ENCODE data around the gene GRIN2C.

Gene GRIN2C

GRCh38 chr17:74840989-74841666, 18.6 kb downstream of the GRIN2C start:
- in situ Hi-C loops (cut with HindIII; ENCODE audit: low sequenced_read_pairs) = no loop called here
- TF ChIP-seq CTCF (IDR thresholded peaks at IDR 0.05; ENCODE audit: low read depth, low read length) = no peak
- DNase-seq (ENCODE audit: low read depth, low spot score) = peak; percentile 18
- H3K4me3 ChIP-seq (ENCODE audit: low read depth, low read length) = no peak overlapping the region

- no peak overlapping the region for H3K4me3 ChIP-seq (ENCODE audit: low read depth, low read length)
- in situ Hi-C loops (cut with HindIII; ENCODE audit: low sequenced_read_pairs) = no loop called here
- DNase-seq (ENCODE audit: low read depth, low spot score) = no peak
- no peak for TF ChIP-seq CTCF (IDR thresholded peaks at IDR 0.05; ENCODE audit: low read depth, low read length)
Observed at GRCh38 chr17:74839990-74840852, 19.5 kb downstream of the GRIN2C start.

- no peak for TF ChIP-seq CTCF (IDR thresholded peaks at IDR 0.05; ENCODE audit: low read depth, low read length)
- no peak overlapping the region for H3K4me3 ChIP-seq (ENCODE audit: low read depth, low read length)
- DNase-seq (ENCODE audit: low read depth, low spot score) = no peak
- in situ Hi-C loops (cut with HindIII; ENCODE audit: low sequenced_read_pairs) = no loop called here
Observed at GRCh38 chr17:74838274-74838673, 21.4 kb downstream of the GRIN2C start.

GRCh38 chr17:74836691-74837467, 22.8 kb downstream of the GRIN2C start:
- DNase-seq (ENCODE audit: low read depth, low spot score) = no peak
- in situ Hi-C loops (cut with HindIII; ENCODE audit: low sequenced_read_pairs) = no loop called here
- no peak overlapping the region for H3K4me3 ChIP-seq (ENCODE audit: low read depth, low read length)
- TF ChIP-seq CTCF (IDR thresholded peaks at IDR 0.05; ENCODE audit: low read depth, low read length) = no peak

- no peak for DNase-seq (ENCODE audit: low read depth, low spot score)
- no peak overlapping the region for H3K4me3 ChIP-seq (ENCODE audit: low read depth, low read length)
- in situ Hi-C loops (cut with HindIII; ENCODE audit: low sequenced_read_pairs) = no loop called here
- TF ChIP-seq CTCF (IDR thresholded peaks at IDR 0.05; ENCODE audit: low read depth, low read length) = no peak
Observed at GRCh38 chr17:74836191-74836590, 23.5 kb downstream of the GRIN2C start.

Data from astrocyte of the spinal cord (primary cell).